HAP-1 (cell line): ENCODE measurements around the gene GPBP1.
"Not testable (repeated sequence)": the region's sequence is repeated elsewhere in the genome, so short reads cannot be mapped to it uniquely, and the experiment has no call there.

Experiments
- DNase-seq, 2 experiments: peaks; one replicate each; pipeline ENCODE4 v3.0.0-alpha.2; 2016 to 2020; ENCODE audit warnings: low spot score in 2 of 2
- H3K27me3 ChIP-seq: fragments of 250-450 bp; sonication (Bioruptor Pico); 2 replicates; pipeline ENCODE4 v1.5.1; 2020; ENCODE audit warnings: low read depth, mild to moderate bottlenecking, moderate library complexity
- H3K36me3 ChIP-seq: fragments of 250-450 bp; sonication (Bioruptor Pico); replicated peaks from 2 replicates; pipeline ENCODE4 v1.5.1; 2020; ENCODE audit warnings: mild to moderate bottlenecking
- H3K4me1 ChIP-seq: fragments of 250-450 bp; sonication (Bioruptor Pico); 2 replicates; pipeline ENCODE4 v1.5.1; 2020; ENCODE audit warnings: mild to moderate bottlenecking
- H3K4me3 ChIP-seq: fragments of 250-450 bp; sonication (Bioruptor Pico); 2 replicates; pipeline ENCODE4 v1.5.1; 2020; ENCODE audit warnings: mild to moderate bottlenecking, moderate library complexity
- H3K9me3 ChIP-seq: fragments of 250-450 bp; sonication (Bioruptor Pico); 2 replicates; pipeline ENCODE4 v1.5.1; 2020; ENCODE audit warnings: mild to moderate bottlenecking, moderate library complexity
- in situ Hi-C: fragments of 300-500 bp; cut with MboI; formaldehyde crosslinking; loops from 3 replicates; pipeline ENCODE4 v1.14.3; 2020; ENCODE audit warnings: low sequenced_read_pairs, inconsistent platforms, mixed read lengths

The GPBP1 gene

DNA sequence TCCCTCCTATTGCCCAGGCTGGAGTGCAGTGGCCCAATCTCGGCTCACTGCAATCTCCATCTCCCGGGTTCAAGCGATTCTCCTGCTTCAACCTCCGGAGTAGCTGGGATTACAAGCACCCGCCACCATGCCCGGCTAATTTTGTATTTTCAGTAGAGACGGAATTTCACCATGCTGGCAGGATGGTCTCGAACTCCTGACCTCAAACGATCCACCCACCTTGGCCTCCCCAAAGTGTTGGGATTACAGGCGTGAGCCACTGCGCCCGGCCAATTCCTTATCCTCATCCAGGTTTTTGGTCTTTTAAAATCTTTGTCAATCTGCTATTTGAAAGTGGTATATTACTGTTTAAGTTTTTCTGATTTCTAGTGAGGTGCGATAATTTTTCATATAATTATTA, 3.7 kb upstream of the GPBP1 start:
- H3K36me3 ChIP-seq, H3K4me3 ChIP-seq, H3K4me1 ChIP-seq, H3K9me3 ChIP-seq, in situ Hi-C loops, DNase-seq, H3K27me3 ChIP-seq: not testable (repeated sequence)

DNA sequence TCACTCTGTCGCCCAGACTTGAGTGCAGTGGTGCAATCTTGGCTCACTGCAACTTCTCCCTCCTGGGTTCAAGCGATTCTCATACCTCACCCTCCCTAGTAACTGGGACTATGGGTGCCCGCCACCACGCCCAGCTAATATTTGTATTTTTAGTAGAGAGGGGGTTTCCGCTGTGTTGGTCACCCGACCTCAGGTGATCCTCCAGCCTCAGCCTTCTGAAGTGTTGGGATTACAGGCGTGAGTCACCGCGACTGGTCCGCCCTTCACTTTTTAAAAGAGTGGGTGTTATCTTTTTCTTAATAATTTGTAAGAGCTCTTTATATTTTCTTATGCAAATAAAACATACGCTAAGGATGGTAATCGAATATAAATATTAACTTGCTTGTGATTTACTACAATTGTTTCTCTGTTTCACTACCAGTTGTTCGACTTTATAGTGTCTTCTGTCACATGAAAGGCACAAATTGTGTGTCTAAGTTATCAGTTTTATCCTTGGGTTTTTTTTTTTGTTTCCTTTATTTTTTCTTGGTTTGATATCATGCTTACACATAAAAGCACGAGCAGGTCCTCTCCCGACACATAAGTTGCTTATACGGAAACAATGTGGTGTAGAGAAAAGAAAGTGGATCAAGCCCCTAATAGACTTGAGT, 1.9 kb upstream of the GPBP1 start:
- peak overlapping the region; percentile 99 for H3K4me3 ChIP-seq
- peaks cover 7% of the 10 kb centered on the region; the same call in 1 of the 2 replicates for H3K4me1 ChIP-seq
- peaks cover 16% of the 10 kb centered on the region for H3K36me3 ChIP-seq
- no peaks in the 10 kb centered on the region for H3K27me3 ChIP-seq
- peak in 1 of 2 experiments; percentile 33 for DNase-seq
- in situ Hi-C loops = no loop called here
- H3K9me3 ChIP-seq = no peaks in the 10 kb centered on the region

DNA sequence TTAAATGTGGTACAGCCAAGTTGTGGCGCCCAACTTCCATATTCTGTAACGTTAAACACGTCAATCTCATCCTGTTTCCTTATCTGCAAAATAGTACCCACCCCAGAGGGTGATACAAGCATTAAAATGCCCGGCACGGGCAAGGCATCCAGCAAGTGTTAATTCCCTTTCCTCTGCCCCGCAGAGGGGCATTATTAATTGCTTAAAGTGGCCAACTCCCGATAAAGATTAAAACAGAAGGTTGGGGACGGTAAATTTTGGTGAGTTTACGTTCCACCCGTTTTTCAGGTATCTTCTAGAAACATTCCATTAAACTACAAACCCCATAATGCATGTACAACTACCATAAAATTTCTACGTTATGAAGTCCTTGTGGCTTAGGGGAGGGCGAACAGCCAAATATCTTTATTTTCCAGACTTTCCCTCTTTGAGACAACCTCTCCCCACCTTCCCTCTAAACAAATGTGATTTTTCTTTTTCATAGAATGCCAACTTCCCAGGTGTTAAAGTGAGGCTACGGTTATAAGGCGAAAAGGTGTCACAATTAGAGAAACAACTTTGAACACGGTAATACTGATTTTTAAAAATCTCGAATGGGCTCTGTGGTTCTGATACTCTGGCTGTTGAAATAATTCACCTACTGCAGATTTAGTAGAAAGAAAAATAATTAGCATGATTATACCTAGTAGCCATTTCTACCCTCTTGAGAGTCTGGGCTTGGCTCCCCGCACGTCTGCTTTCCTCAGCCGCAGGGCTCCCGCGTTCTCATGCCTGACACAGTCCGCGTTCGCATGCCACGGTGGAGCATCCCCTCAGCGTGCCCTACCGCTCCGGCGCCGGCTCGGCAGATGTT, 1.2 kb upstream of the GPBP1 start:
- H3K27me3 ChIP-seq = no peaks in the 10 kb centered on the region
- no peak for DNase-seq
- in situ Hi-C loops = no loop called here

DNA sequence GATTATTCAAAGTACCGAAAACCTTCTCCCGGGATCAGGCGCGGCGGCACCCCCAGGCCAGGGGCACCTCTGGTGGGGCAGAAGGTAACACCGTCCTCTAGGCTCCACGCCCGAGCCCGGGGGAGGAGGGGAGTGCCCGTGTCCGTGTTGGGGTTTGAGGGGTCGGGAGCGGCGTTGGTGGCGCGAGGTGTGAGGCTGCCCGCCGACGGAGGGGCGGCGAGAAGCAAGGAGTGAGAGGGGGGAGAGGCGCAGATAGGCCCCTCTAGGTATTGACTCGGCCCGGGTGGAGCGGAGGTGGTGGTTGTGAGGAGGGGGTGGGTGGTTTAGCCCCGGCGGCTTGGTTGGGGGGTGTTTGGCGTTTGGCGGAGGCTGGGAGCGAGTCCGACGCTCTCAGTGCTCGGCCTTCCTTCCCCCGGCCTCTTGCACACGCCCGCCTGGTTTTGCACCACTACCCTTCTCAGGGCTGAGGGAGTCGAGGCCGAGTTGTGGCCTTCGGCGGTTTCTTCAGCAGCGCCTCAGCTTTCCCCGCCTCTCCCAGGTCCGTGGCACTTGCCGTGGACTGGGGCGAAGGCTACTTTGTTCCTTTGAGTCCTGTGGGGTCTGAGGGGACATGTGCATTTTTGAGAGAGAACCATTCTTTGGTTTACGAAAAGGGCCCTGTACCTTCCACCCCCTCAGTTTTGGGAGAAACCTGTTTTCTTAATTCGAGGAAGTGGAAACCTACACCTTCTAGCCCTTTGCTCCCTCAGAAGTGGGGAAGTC, 450 bp downstream of the GPBP1 start:
- in situ Hi-C loops = no loop called here
- Histone ChIP-seq H3K36me3 (peaks cover 25% of the 10 kb centered on the region), H3K4me3 (peak overlapping the region; percentile 99), H3K4me1 (peaks cover 10% of the 10 kb centered on the region; the same call in 1 of the 2 replicates), H3K9me3 (no peaks in the 10 kb centered on the region), H3K27me3 (no peaks in the 10 kb centered on the region)
- no peak for DNase-seq

More for the DNA sequence above, 1.2 kb upstream of the GPBP1 start:
- H3K4me1 ChIP-seq = peaks cover 10% of the 10 kb centered on the region; the same call in 1 of the 2 replicates
- H3K36me3 ChIP-seq = peaks cover 20% of the 10 kb centered on the region
- peak overlapping the region; percentile 99 for H3K4me3 ChIP-seq
- no peaks in the 10 kb centered on the region for H3K9me3 ChIP-seq

DNA sequence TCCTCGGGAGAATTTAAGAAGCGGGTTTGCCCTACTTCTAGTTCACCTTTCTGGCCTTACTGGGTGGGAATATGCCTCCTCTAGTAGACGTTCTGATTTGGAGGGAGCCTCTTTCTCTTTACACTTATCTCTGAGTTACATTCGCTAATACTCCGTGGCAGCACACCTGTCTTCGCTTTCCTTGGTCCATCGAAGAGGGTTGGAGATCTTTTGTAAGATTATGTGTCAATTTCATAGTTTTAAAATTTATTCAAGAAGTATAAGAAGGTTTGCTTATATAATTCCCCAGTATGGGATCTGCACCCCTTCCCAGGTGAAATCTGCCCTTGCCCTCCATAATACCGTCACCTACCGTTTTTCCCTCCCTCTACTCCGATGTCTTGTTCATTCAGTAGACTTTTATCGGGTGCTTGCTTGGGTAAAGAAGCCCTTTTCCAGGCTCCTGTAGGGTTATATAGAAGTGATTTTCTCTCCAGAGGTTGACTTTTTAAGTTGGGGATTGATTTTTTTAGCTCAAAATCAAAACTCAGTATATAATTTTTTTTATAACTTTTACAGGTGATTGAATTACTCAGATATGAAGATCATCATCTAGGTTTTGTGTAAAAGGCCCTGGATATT, 1.1 kb downstream of the GPBP1 start:
- in situ Hi-C loops = no loop called here

DNA sequence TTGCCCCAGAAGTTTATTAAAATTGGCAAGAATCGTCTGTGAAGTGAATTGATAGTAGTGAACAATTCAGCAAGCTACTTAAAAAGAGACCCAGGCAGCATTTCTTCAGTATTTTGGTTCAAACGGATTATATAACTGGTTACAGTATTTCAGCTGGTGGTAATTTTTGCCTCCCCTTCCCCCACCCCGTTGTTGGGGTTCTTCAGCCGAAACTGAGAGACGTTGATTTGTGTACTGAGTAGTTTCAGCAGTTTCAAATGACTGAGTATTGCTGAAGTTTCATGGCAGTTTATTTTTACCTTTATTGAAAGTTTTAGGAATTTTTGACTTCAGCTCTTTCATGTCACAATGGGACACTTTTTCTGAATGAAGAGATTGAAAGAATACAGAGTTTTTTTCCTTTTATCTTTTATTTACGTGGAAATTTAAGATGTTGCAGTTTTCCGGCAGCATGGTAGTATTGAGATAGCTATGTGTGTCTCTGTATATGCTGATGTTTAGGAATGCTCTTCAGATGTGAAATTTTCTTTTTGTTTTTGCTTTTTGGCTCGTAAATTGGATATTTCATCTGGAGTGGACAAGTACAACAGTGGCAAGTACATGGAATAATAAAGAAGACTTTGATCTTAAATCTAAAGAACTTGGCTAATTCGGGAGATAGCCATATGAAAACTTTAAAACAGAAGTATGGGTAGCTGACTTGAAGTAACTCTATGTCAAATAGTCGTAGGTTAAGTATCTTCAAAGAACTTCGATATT, 1.9 kb downstream of the GPBP1 start:
- DNase-seq = peak; percentile 30 to 35
- no peaks in the 10 kb centered on the region for H3K27me3 ChIP-seq
- H3K9me3 ChIP-seq = no peaks in the 10 kb centered on the region
- peak overlapping the region; percentile 99 for H3K4me3 ChIP-seq
- in situ Hi-C loops = no loop called here
- H3K36me3 ChIP-seq = peaks cover 29% of the 10 kb centered on the region
- peaks cover 12% of the 10 kb centered on the region for H3K4me1 ChIP-seq

More for the DNA sequence above, 1.1 kb downstream of the GPBP1 start:
- no peaks in the 10 kb centered on the region for H3K27me3 ChIP-seq
- no peaks in the 10 kb centered on the region for H3K9me3 ChIP-seq
- peaks cover 29% of the 10 kb centered on the region for H3K36me3 ChIP-seq
- DNase-seq = no peak
- H3K4me1 ChIP-seq = peaks cover 10% of the 10 kb centered on the region
- H3K4me3 ChIP-seq = peak overlapping the region; percentile 99

DNA sequence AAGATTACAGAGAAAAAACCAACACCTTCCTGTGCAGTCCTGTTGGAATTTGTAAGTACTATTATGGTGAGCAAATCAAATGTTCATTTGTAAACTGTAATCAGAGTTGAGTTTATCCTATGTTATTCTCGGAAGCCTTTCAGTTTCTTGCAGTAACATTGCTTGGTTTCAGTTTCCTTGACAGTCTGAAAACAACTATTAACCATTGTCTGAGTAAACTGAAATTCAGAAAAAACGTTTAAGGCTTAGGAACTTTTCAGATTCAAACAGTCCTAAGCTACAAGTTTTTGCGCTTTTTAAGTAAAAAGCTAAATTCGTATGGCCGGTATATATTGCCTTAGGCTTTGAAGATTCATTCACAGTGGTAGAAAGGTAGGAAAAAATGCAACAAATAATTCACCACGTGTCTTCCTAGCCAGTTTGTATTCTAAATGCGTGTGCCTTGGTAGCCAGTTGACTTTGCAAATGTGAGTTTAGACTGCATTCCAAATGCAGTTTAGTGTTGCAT, 2.5 kb downstream of the GPBP1 start:
- Histone ChIP-seq H3K9me3 (no peaks in the 10 kb centered on the region), H3K36me3 (peaks cover 29% of the 10 kb centered on the region), H3K4me3 (peak overlapping the region; percentile 99), H3K27me3 (no peaks in the 10 kb centered on the region), H3K4me1 (peaks cover 12% of the 10 kb centered on the region)
- in situ Hi-C loops = no loop called here
- DNase-seq = peak in 1 of 2 experiments; percentile 24

DNA sequence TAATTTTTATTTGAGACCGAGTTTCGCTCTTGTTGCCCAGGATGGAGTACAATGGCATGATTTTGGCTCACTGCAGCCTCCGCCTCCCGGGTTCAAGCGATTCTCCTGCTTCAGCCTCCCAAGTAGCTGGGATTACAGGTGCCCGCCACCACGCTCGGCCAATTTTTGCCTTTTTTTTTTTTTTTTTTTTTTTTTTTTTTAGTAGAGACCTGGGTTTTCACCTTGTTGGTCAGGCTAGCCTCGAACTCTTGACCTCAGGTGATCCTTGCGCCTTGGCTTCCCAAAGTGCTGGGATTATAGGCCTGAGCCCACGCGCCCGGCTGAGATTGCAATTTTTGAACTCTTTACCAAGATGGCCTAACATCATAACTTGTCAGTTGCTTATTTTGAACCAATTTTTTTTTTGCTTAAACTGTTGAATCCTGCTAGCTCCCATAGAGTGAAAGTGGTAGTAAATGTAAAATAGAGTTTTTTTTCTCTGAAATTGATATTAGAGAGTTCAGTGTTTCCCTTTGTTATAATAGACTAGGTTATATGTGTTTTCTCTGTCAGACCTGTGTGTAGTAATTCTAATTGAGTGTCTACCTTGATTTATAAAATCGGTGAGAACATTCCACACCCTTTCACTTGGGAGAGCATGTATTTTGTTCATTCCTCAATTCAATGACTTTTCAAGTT, 3.8 kb downstream of the GPBP1 start:
- Histone ChIP-seq H3K36me3 (peaks cover 34% of the 10 kb centered on the region), H3K9me3 (no peaks in the 10 kb centered on the region), H3K4me3 (peak overlapping the region; percentile 99), H3K4me1 (peaks cover 10% of the 10 kb centered on the region), H3K27me3 (no peaks in the 10 kb centered on the region)
- in situ Hi-C loops = no loop called here
- no peak for DNase-seq

DNA sequence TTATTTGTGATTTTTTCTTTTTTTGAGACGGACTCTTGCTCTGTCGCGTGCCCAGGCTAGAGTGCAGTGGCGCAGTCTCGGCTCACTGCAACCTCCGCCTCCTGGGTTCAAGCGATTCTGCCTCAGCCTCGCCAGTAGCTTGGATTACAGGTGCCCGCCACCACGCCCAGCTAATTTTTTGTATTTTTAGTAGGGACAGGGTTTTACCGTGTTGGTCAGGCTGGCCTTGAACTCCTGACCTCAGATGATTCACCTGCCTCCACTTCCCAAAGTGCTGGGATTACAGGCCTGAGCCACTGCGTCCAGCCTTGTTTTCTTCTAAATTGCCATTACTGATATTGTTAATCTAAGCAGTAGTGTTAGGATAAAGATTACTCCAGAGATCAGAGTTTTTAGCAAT, 4.4 kb downstream of the GPBP1 start:
- H3K27me3 ChIP-seq, in situ Hi-C loops, H3K9me3 ChIP-seq, DNase-seq: not testable (repeated sequence)
- Histone ChIP-seq H3K4me3 (peak overlapping the region; percentile 99), H3K4me1 (peaks cover 10% of the 10 kb centered on the region), H3K36me3 (peaks cover 36% of the 10 kb centered on the region)

DNA sequence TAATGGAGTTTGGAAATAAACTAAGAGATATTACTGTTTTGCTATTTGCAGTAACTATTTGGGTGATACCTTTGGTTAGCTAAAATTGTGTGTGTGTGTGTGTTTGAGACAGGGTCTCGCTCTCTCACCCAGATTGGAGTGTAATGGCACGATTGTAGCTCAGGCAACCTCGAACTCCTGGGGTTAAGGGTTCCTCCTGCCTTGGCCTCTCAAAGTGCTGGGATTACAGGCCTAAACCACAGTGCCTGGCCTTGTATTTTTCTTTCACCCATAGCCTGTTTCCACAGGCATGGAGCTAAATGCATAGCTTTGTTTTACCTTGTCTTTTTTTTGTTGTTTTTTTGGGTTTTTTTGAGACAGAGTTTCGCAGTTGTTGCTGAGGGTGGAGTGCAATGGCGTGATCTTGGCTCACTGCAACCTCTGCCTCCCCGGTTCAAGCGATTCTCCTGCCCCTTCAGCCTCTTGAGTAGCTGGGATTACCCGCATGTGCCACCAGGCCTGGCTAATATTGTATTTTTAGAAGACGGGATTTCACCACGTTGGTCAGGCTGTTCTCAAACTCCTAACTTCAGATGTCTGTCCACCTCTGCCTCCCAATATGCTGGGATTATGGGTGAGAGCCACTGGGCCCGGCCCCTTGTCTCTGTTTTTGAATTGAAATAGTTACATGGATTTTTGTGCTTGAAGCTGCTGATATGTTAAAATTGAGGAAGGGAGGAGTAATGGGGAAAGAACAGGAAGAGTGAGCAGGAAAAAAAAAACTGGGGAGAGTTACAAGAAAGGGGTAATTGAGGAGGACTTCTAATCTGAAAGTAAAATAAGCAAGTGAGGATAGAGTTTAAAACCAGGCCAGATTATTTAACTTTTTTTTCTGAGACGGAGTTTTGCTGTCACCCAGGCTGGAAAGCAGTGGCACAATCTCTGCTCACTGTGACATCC, 5.7 kb downstream of the GPBP1 start:
- no peaks in the 10 kb centered on the region for H3K9me3 ChIP-seq
- in situ Hi-C loops = no loop called here
- H3K27me3 ChIP-seq = no peaks in the 10 kb centered on the region
- peaks cover 11% of the 10 kb centered on the region for H3K4me1 ChIP-seq
- H3K36me3 ChIP-seq = peaks cover 45% of the 10 kb centered on the region
- peak overlapping the region; percentile 99 for H3K4me3 ChIP-seq
- DNase-seq = no peak

DNA sequence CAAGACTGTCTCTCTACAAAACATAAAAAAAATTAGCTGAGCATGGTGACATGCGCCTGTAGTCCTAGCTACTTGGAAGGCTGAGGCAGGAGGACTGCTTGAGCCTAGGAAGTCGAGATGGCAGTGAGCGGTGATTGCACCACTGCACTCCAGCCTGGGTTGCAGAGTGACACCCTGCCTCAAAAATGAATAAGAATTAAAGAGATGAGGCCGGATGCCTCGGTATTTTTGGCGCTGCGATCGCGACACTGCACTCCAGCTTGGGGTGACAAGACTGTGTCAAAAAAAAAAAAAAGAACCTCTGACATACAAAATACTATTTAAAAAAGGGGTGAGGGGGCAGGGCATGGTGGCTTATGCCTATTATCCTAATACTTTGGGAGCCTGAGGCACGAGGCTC, 7.3 kb downstream of the GPBP1 start:
- Histone ChIP-seq H3K27me3 (no peaks in the 10 kb centered on the region), H3K4me3 (no peak overlapping the region), H3K36me3 (peaks cover 44% of the 10 kb centered on the region), H3K9me3 (no peaks in the 10 kb centered on the region), H3K4me1 (peaks cover 17% of the 10 kb centered on the region)
- in situ Hi-C loops = no loop called here
- DNase-seq = no peak
